ENCODE data around the gene MAP3K3.

MAP3K3 gene

GRCh38 chr17:63621684-63622573 is at the start of gene MAP3K3:
TSS of gene MAP3K3 (plus strand) at chr17:63622417. CDS start at chr17:63622760, 343 bp downstream.
- DNase-seq, result peak; percentile 96

- no peak for DNase-seq
Measured at GRCh38 chr17:63573634-63574033, 48.6 kb upstream of the MAP3K3 start.

GRCh38 chr17:63578027-63578768 is 44.0 kb upstream of the MAP3K3 start:
- no peak for DNase-seq

GRCh38 chr17:63578769-63579111 is 43.5 kb upstream of the MAP3K3 start:
- no peak for DNase-seq

- DNase-seq, result no peak
Measured at GRCh38 chr17:63579633-63580032, 42.6 kb upstream of the MAP3K3 start.

- no peak for DNase-seq
Measured at GRCh38 chr17:63587770-63588169, 34.4 kb upstream of the MAP3K3 start.

- DNase-seq, result no peak
Measured at GRCh38 chr17:63588797-63589196, 33.4 kb upstream of the MAP3K3 start.

GRCh38 chr17:63589646-63590045 is 32.6 kb upstream of the MAP3K3 start:
- DNase-seq, result no peak

GRCh38 chr17:63592797-63593196 is 29.4 kb upstream of the MAP3K3 start:
- no peak for DNase-seq

- no peak for DNase-seq
Measured at GRCh38 chr17:63595132-63595531, 27.1 kb upstream of the MAP3K3 start.

- DNase-seq, result no peak
Measured at GRCh38 chr17:63596856-63597586, 25.2 kb upstream of the MAP3K3 start.

GRCh38 chr17:63598281-63598680 is 23.9 kb upstream of the MAP3K3 start:
- DNase-seq, result no peak

- peak; percentile 66 for DNase-seq
Measured at GRCh38 chr17:63600569-63601438, 21.4 kb upstream of the MAP3K3 start, which contains the start of gene TACO1. TSS of gene TACO1 (plus strand) at chr17:63600895. CDS start at chr17:63601084, 189 bp downstream.

- DNase-seq, result no peak
Measured at GRCh38 chr17:63601439-63602371, 20.5 kb upstream of the MAP3K3 start.

- DNase-seq, result no peak
Measured at GRCh38 chr17:63609816-63610573, 12.2 kb upstream of the MAP3K3 start.

GRCh38 chr17:63610854-63611253 is 11.4 kb upstream of the MAP3K3 start:
- DNase-seq, result no peak

- no peak for DNase-seq
Measured at GRCh38 chr17:63611354-63611753, 10.9 kb upstream of the MAP3K3 start.

- DNase-seq, result no peak
Measured at GRCh38 chr17:63613663-63614062, 8.6 kb upstream of the MAP3K3 start.

- DNase-seq, result no peak
Measured at GRCh38 chr17:63621229-63621683, 961 bp upstream of the MAP3K3 start.

All from activated effector memory CD4-positive, alpha-beta T cell treated with Interleukin-2 at 50 U/mL for 16 hours (primary cell).